HFF-Myc (cell line): ENCODE measurements around the gene HOXB7.

ENCODE experiments used
- DNase-seq: peaks from one replicate; pipeline ENCODE4 v3.0.0-alpha.2; 2011; ENCODE audit warnings: low read depth; ENCODE audit errors: extremely low read depth
- H3K4me3 ChIP-seq: replicated peaks from 2 replicates; pipeline ENCODE4 v1.5.1; 2011; ENCODE audit warnings: low read depth, mild to moderate bottlenecking, control low read depth, low read length
- CTCF ChIP-seq: IDR thresholded peaks from 2 replicates; pipeline ENCODE4 v1.5.1; 2012; ENCODE audit warnings: mild to moderate bottlenecking, low read depth, low read length, control low read depth; ENCODE audit errors: missing control alignments

Gene HOXB7

DNA sequence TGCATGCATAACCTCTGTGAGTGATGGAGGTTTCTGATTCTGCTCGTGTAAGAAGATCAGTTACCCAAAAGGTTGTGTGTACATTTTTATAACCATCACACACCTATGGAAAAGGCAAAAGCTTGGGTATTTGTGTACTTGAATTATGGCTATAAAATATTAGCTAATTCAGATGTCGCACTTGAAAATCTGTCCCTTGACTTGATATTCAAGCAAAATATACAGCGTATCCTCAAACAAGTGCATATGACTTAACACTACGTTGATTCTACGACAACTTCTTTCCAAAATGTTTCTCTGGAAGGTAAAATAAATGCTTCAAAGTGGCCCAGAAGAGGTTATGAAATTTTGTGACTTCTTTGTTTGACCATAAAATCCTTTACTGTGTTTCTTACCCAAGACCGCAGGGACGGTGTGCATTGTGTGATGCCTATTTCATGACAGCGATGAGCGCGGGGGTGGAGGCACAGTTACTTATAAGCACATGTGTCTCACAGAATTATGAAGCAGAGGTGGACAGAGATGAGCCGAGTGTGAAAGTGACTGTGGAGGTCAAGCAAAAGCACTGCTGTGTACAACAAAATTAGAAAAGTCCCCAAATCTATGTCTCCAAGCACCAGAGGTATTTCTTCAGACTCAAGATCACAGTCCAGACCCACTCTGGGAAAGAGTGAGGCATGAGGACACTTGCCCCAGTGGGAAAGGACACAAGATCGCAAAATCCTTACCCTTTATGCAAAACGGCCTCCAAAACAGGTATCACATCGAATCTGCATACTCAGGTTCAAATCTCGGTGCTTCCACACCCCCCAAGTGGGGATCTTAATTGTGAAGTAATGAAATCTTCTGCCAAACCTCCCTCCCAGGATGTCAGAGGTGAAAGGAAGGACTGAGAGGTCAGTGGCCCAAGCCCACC, 19.4 kb upstream of the HOXB7 start:
- no peak for DNase-seq
- no peak overlapping the region for H3K4me3 ChIP-seq

GRCh38 chr17:48629411-48629759, 18.6 kb upstream of the HOXB7 start:
- no peak for DNase-seq
- H3K4me3 ChIP-seq: no peak overlapping the region
- TF ChIP-seq CTCF: no peak

More for the DNA sequence above, 19.4 kb upstream of the HOXB7 start:
- TF ChIP-seq CTCF: no peak

GRCh38 chr17:48628649-48629410, 18.0 kb upstream of the HOXB7 start:
- no peak for TF ChIP-seq CTCF
- no peak for DNase-seq
- no peak overlapping the region for H3K4me3 ChIP-seq

DNA sequence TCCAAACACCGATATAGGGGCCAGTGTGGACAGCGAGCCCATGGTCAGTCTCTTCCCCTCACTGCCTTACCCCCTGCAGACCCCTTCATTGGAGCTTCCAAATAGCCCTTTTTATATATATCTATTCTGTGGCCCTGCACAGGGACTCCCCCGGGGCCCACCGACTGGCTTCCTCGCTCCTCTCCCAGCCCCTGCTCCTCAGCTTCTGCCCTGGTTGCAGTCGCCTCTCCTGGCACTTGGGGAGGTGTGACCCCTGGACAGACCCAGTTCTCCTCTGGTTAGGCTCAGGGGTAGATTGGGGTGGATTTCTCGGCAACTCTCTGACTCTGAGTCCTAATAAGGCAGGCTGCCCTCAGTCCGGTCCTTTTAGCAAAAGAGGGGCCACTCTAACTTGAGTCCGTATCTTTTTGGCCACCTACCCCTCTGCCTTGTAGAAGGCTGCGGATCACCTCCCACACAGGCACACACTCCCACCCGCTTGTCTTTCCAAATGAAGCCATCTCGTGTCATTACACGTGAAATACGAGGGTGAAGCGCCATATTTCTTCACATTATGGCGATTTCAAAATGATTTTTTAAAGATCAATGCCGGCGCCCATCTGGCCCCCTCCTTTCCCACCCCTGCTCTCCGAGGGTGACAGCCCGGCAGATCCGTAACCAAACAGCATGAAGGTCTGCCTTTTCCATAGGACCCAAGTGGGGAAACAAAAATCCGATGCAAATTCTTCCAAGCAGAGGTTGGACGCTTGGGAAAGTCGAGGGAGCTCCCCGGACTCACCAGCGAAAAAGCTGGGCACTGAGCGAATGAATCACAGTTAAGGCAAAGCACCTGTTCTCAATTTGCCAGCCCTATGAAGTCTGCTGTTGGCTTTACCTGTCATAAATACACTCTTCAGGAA, 17.1 kb upstream of the HOXB7 start:
- TF ChIP-seq CTCF: no peak
- DNase-seq: no peak
- no peak overlapping the region for H3K4me3 ChIP-seq

- no peak for DNase-seq
- H3K4me3 ChIP-seq: no peak overlapping the region
- no peak for TF ChIP-seq CTCF
Measured at GRCh38 chr17:48627118-48627597, 16.3 kb upstream of the HOXB7 start.
